Natural killer cell treated with Interleukin-12 subunit alpha and Interleukin-12 subunit beta and Interleukin-15 and Interleukin-18, amount 100 ng/mL, for 72 hours (primary cell): Measurements from ENCODE around the gene UNC119. TPM values are rescaled to one million over a fixed set of nuclear protein-coding genes. Genes with fewer than 3 reads are reported as not detected.

Experiments used
- ATAC-seq, 2 donors: fragments of 150-1000 bp; cut with Tn5 transposase in 1 of 2; sonication (Bioruptor Pico), chemical (Tn5 transposase) in 1 of 2; 2 replicates each; pipeline ENCODE4 v1.10.0; 2021
- DNase-seq: peaks from one replicate; pipeline ENCODE4 v3.0.0; 2022; ENCODE audit warnings: low spot score
- H3K27ac Mint-ChIP-seq, 2 donors: 1 replicate in 1 of 2; 2 replicates in 1 of 2; pipeline ENCODE4 v1.8.0; 2022; ENCODE audit warnings: mixed read lengths in 2 of 2, mild to moderate bottlenecking in 1 of 2, moderate library complexity in 1 of 2
- H3K27me3 Mint-ChIP-seq, 2 donors: 1 replicate in 1 of 2; 2 replicates in 1 of 2; pipeline ENCODE4 v1.8.0; 2022; ENCODE audit warnings: mixed read lengths in 2 of 2
- H3K36me3 Mint-ChIP-seq: one replicate; pipeline ENCODE4 v1.8.0; 2022; ENCODE audit warnings: mixed read lengths
- H3K4me1 Mint-ChIP-seq, 2 donors: 1 replicate in 1 of 2; 2 replicates in 1 of 2; pipeline ENCODE4 v1.8.0; 2022; ENCODE audit warnings: low read depth in 2 of 2, mixed read lengths in 2 of 2, mild to moderate bottlenecking in 1 of 2
- H3K4me3 Mint-ChIP-seq: one replicate; pipeline ENCODE4 v1.8.0; 2022; ENCODE audit warnings: mixed read lengths
- H3K9me3 Mint-ChIP-seq: 2 replicates; pipeline ENCODE4 v1.8.0; 2022; ENCODE audit warnings: mixed read lengths
- total RNA-seq, 2 donors: library from RNA; stranded (reverse); gene quantifications; one replicate each; pipeline ENCODE4 v1.2.3, GENCODE V29; 2022

UNC119 gene
- total RNA-seq, 2 donors from 2014 or later, result 104 to 135 TPM

- Mint-ChIP-seq H3K36me3 (no peaks in the 10 kb centered on the region), H3K27me3 (peaks cover 12 to 13% of the 10 kb centered on the region in 2 donors), H3K9me3 (no peaks in the 10 kb centered on the region), H3K27ac (no peak overlapping the region), H3K4me1 (no peaks in the 10 kb centered on the region), H3K4me3 (no peak overlapping the region)
- ATAC-seq (no peak), DNase-seq (no peak)
Observed at GRCh38 chr17:28515518-28515917, 36.9 kb downstream of the UNC119 start.

- Mint-ChIP-seq H3K9me3 (no peaks in the 10 kb centered on the region), H3K4me3 (no peak overlapping the region), H3K4me1 (no peaks in the 10 kb centered on the region), H3K27ac (no peak overlapping the region), H3K36me3 (no peaks in the 10 kb centered on the region), H3K27me3 (peaks cover 16 to 21% of the 10 kb centered on the region in 2 donors)
- DNase-seq (no peak), ATAC-seq (no peak)
Observed at GRCh38 chr17:28514561-28515002, 37.8 kb downstream of the UNC119 start.

GRCh38 chr17:28513476-28513875, 38.9 kb downstream of the UNC119 start:
- Mint-ChIP-seq H3K4me3 (no peak overlapping the region), H3K27ac (no peak overlapping the region), H3K9me3 (no peaks in the 10 kb centered on the region), H3K27me3 (peaks cover 20 to 21% of the 10 kb centered on the region in 2 donors), H3K4me1 (no peaks in the 10 kb centered on the region), H3K36me3 (no peaks in the 10 kb centered on the region)
- ATAC-seq, result no peak
- DNase-seq, result no peak

- ATAC-seq (no peak), DNase-seq (no peak)
- Mint-ChIP-seq H3K27ac (no peak overlapping the region), H3K36me3 (no peaks in the 10 kb centered on the region), H3K4me3 (no peak overlapping the region), H3K9me3 (no peaks in the 10 kb centered on the region), H3K27me3 (peaks cover 21 to 22% of the 10 kb centered on the region in 2 donors), H3K4me1 (no peaks in the 10 kb centered on the region)
Observed at GRCh38 chr17:28511858-28512461, 40.5 kb downstream of the UNC119 start.

- Mint-ChIP-seq H3K9me3 (no peaks in the 10 kb centered on the region), H3K4me3 (no peak overlapping the region), H3K27me3 (peaks cover 21 to 28% of the 10 kb centered on the region in 2 donors), H3K4me1 (no peaks in the 10 kb centered on the region), H3K27ac (no peak overlapping the region), H3K36me3 (no peaks in the 10 kb centered on the region)
- ATAC-seq (no peak), DNase-seq (no peak)
Observed at GRCh38 chr17:28509789-28510188, 42.6 kb downstream of the UNC119 start.

- no peak overlapping the region for H3K4me3 Mint-ChIP-seq
- no peaks in the 10 kb centered on the region for H3K36me3 Mint-ChIP-seq
Observed at GRCh38 chr17:28508211-28508724, 44.2 kb downstream of the UNC119 start.

GRCh38 chr17:28507567-28508203, 44.7 kb downstream of the UNC119 start:
- peak in 1 of 2 donors; percentile 15 for ATAC-seq
- Mint-ChIP-seq H3K27me3 (peaks cover 17 to 25% of the 10 kb centered on the region in 2 donors), H3K4me1 (no peaks in the 10 kb centered on the region)

More at GRCh38 chr17:28508211-28508724, 44.2 kb downstream of the UNC119 start:
- Mint-ChIP-seq H3K27ac (no peak overlapping the region), H3K9me3 (no peaks in the 10 kb centered on the region), H3K4me1 (no peaks in the 10 kb centered on the region), H3K27me3 (peaks cover 21 to 26% of the 10 kb centered on the region in 2 donors)
- no peak for DNase-seq
- no peak for ATAC-seq

GRCh38 chr17:28506763-28507487, 45.5 kb downstream of the UNC119 start:
- Mint-ChIP-seq H3K27me3 (peaks cover 17 to 23% of the 10 kb centered on the region in 2 donors), H3K36me3 (no peaks in the 10 kb centered on the region), H3K4me1 (no peaks in the 10 kb centered on the region), H3K9me3 (no peaks in the 10 kb centered on the region), H3K4me3 (no peak overlapping the region), H3K27ac (no peak overlapping the region)
- DNase-seq (no peak), ATAC-seq (no peak)

More at GRCh38 chr17:28507567-28508203, 44.7 kb downstream of the UNC119 start:
- no peak overlapping the region for H3K4me3 Mint-ChIP-seq
- no peaks in the 10 kb centered on the region for H3K36me3 Mint-ChIP-seq
- no peaks in the 10 kb centered on the region for H3K9me3 Mint-ChIP-seq
- DNase-seq, result no peak
- H3K27ac Mint-ChIP-seq, result no peak overlapping the region

GRCh38 chr17:28505986-28506665, 46.3 kb downstream of the UNC119 start, which contains the start of gene FOXN1:
TSS of gene FOXN1 (plus strand) at chr17:28506348. CDS start at chr17:28523970, 17,622 bp downstream.
- Mint-ChIP-seq H3K4me3 (no peak within 1 kb of the TSS), H3K4me1 (no peaks in the 10 kb centered on the region), H3K36me3 (no peaks in the 10 kb centered on the region), H3K9me3 (no peaks in the 10 kb centered on the region), H3K27me3 (peaks cover 17 to 23% of the 10 kb centered on the region in 2 donors), H3K27ac (no peak within 1 kb of the TSS)
- no peak for DNase-seq
- ATAC-seq, result no peak

GRCh38 chr17:28503420-28503819, 49.0 kb downstream of the UNC119 start:
- no peak for DNase-seq

GRCh38 chr17:28501421-28502284, 50.8 kb downstream of the UNC119 start:
- no peak overlapping the region for H3K27ac Mint-ChIP-seq
- H3K27me3 Mint-ChIP-seq, result peaks cover 7 to 10% of the 10 kb centered on the region in 2 donors
- H3K9me3 Mint-ChIP-seq, result no peaks in the 10 kb centered on the region
- no peak overlapping the region for H3K4me3 Mint-ChIP-seq
- no peaks in the 10 kb centered on the region for H3K4me1 Mint-ChIP-seq
- no peak for DNase-seq
- no peaks in the 10 kb centered on the region for H3K36me3 Mint-ChIP-seq
- no peak for ATAC-seq

More at GRCh38 chr17:28503420-28503819, 49.0 kb downstream of the UNC119 start:
- Mint-ChIP-seq H3K27me3 (peaks cover 7 to 13% of the 10 kb centered on the region in 2 donors), H3K27ac (no peak overlapping the region), H3K4me3 (no peak overlapping the region), H3K4me1 (no peaks in the 10 kb centered on the region), H3K36me3 (no peaks in the 10 kb centered on the region), H3K9me3 (no peaks in the 10 kb centered on the region)
- ATAC-seq, result no peak

GRCh38 chr17:28500712-28501379, 51.6 kb downstream of the UNC119 start:
- Mint-ChIP-seq H3K4me1 (no peaks in the 10 kb centered on the region), H3K9me3 (no peaks in the 10 kb centered on the region), H3K27me3 (peaks cover 7 to 8% of the 10 kb centered on the region in 2 donors), H3K36me3 (no peaks in the 10 kb centered on the region), H3K4me3 (no peak overlapping the region), H3K27ac (no peak overlapping the region)
- peak in 1 of 2 donors; percentile 15 for ATAC-seq
- no peak for DNase-seq
